GM23338 (cell line): Measurements from ENCODE around the gene ME3. TPM values are rescaled to one million over a fixed set of nuclear protein-coding genes. Genes with fewer than 3 reads are reported as not detected.

Source experiments
- ATAC-seq: fragments of 200-7000 bp; cut with Tn5 transposase; 3 replicates; pipeline ENCODE4 v1.9.1; 2020
- DNase-seq: peaks from one replicate; pipeline ENCODE4 v3.0.0-alpha.2; 2015; ENCODE audit warnings: low spot score
- H2AFZ ChIP-seq: fragments of 200-600 bp; sonication (generic); 2 replicates; pipeline ENCODE4 v1.8.0; 2016; ENCODE audit warnings: antibody characterized with exemption, mild to moderate bottlenecking, moderate library complexity
- H3F3A ChIP-seq: fragments of 200-600 bp; sonication (generic); replicated peaks from 2 replicates; pipeline ENCODE4 v1.8.0; 2017; ENCODE audit warnings: antibody characterized with exemption, mixed run types, low read depth
- H3K27ac ChIP-seq: fragments of 200-600 bp; sonication (generic); 2 replicates; pipeline ENCODE4 v1.6.1; 2016; ENCODE audit warnings: low read depth
- H3K27me3 ChIP-seq: fragments of 200-600 bp; sonication (generic); 2 replicates; pipeline ENCODE4 v1.8.0; 2016; ENCODE audit warnings: mild to moderate bottlenecking, mixed run types, moderate library complexity; ENCODE audit not compliant: insufficient read depth
- H3K36me3 ChIP-seq: fragments of 200-600 bp; sonication (generic); 2 replicates; pipeline ENCODE4 v1.8.0; 2016; ENCODE audit warnings: mild to moderate bottlenecking; ENCODE audit not compliant: insufficient read depth
- H3K4me1 ChIP-seq: fragments of 200-600 bp; sonication (generic); 2 replicates; pipeline ENCODE4 v1.8.0; 2016; ENCODE audit warnings: mild to moderate bottlenecking, moderate library complexity; ENCODE audit not compliant: insufficient read depth
- H3K4me2 ChIP-seq: fragments of 200-600 bp; sonication (generic); 2 replicates; pipeline ENCODE4 v1.7.1; 2017; ENCODE audit warnings: mixed run types
- H3K4me3 ChIP-seq: fragments of 200-600 bp; sonication (generic); 2 replicates; pipeline ENCODE4 v1.6.1; 2016; ENCODE audit warnings: mixed run types
- H3K79me2 ChIP-seq: fragments of 200-600 bp; sonication (generic); replicated peaks from 2 replicates; pipeline ENCODE4 v1.8.0; 2017; ENCODE audit warnings: mild to moderate bottlenecking; ENCODE audit not compliant: insufficient read depth
- H3K9me2 ChIP-seq: fragments of 200-600 bp; sonication (generic); 2 replicates; pipeline ENCODE4 v1.8.0; 2017; ENCODE audit not compliant: insufficient read depth
- H4K20me1 ChIP-seq: fragments of 200-600 bp; sonication (generic); replicated peaks from 2 replicates; pipeline ENCODE4 v1.8.0; 2017; ENCODE audit warnings: mild to moderate bottlenecking; ENCODE audit not compliant: insufficient read depth
- H3K27ac Mint-ChIP-seq: 2 replicates; pipeline ENCODE4 v1.8.0; 2020; ENCODE audit warnings: inconsistent platforms, mild to moderate bottlenecking, moderate library complexity, mixed read lengths
- H3K27me3 Mint-ChIP-seq: 3 replicates; pipeline ENCODE4 v1.8.0; 2022; ENCODE audit warnings: low read depth, mild to moderate bottlenecking, moderate library complexity, mixed read lengths, inconsistent platforms; ENCODE audit not compliant: insufficient read depth, poor library complexity
- H3K36me3 Mint-ChIP-seq: 3 replicates; pipeline ENCODE4 v1.8.0; 2021; ENCODE audit warnings: low read depth, mild to moderate bottlenecking, inconsistent platforms, moderate library complexity, mixed read lengths
- H3K4me1 Mint-ChIP-seq: 3 replicates; pipeline ENCODE4 v1.8.0; 2020; ENCODE audit warnings: mild to moderate bottlenecking, inconsistent platforms, mixed read lengths
- H3K4me3 Mint-ChIP-seq: 3 replicates; pipeline ENCODE4 v1.8.0; 2021; ENCODE audit warnings: moderate library complexity, mild to moderate bottlenecking, inconsistent platforms, mixed read lengths
- H3K9me3 Mint-ChIP-seq: 3 replicates; pipeline ENCODE4 v1.8.0; 2020; ENCODE audit warnings: moderate library complexity, mild to moderate bottlenecking, inconsistent platforms, mixed read lengths
- CREB1 ChIP-seq: fragments of 250-450 bp; sonication (Bioruptor Pico); IDR thresholded peaks from 2 replicates; pipeline ENCODE4 v1.5.0; 2020; ENCODE audit warnings: low read depth, mild to moderate bottlenecking, moderate library complexity
- NANOG ChIP-seq: IDR thresholded peaks from 2 replicates; pipeline ENCODE4 v1.6.1; 2016; ENCODE audit warnings: antibody characterized with exemption, borderline replicate concordance
- STAT1 ChIP-seq: IDR thresholded peaks from one replicate; pipeline ENCODE4 v1.6.1; 2016; ENCODE audit warnings: antibody characterized with exemption; ENCODE audit not compliant: unreplicated experiment
- ZNF114 ChIP-seq: fragments of 250-450 bp; sonication (Bioruptor Pico); IDR thresholded peaks from 2 replicates; pipeline ENCODE4 v1.5.0; 2020; ENCODE audit warnings: mild to moderate bottlenecking, moderate library complexity
- ZNF331 ChIP-seq: fragments of 250-450 bp; sonication (Bioruptor Pico); IDR thresholded peaks from 2 replicates; pipeline ENCODE4 v1.5.0; 2020; ENCODE audit warnings: low read depth, mild to moderate bottlenecking, moderate library complexity
- polyA plus RNA-seq: library from polyadenylated mRNA; unstranded; fragments of >200 nt; fragmentation: Nextera tagmentation; extraction: Ambion mirVana; gene quantifications from 2 replicates; pipeline ENCODE4 v1.2.1, GENCODE V29; 2016
- total RNA-seq: library from RNA; depleted of rRNA; stranded (reverse); fragments of >200 nt; shearing (Covaris generic); gene quantifications from 2 replicates; pipeline ENCODE4 v1.2.3, GENCODE V29; 2014
- TF ChIP-seq, protein P1 (sequence below), 2 experiments: fragments of 200-600 bp in 1 of 2; sonication (generic) in 1 of 2; conservative IDR thresholded peaks; 2 replicates each; pipeline versions ENCODE4 v1.5.1 to v1.6.1; 2016 to 2017; ENCODE audit warnings: antibody characterized with exemption in 2 of 2, low read depth in 2 of 2, mild to moderate bottlenecking in 2 of 2, moderate library complexity in 1 of 2
- TF ChIP-seq, protein P2 (sequence below): fragments of 250-450 bp; sonication (Bioruptor Pico); IDR thresholded peaks from 2 replicates; pipeline ENCODE4 v1.5.0; 2020; ENCODE audit warnings: mild to moderate bottlenecking, moderate library complexity

The ME3 gene
- total and polyA plus RNA-seq, 2 experiments from 2014 or later = 1.3 to 4.0 TPM

DNA sequence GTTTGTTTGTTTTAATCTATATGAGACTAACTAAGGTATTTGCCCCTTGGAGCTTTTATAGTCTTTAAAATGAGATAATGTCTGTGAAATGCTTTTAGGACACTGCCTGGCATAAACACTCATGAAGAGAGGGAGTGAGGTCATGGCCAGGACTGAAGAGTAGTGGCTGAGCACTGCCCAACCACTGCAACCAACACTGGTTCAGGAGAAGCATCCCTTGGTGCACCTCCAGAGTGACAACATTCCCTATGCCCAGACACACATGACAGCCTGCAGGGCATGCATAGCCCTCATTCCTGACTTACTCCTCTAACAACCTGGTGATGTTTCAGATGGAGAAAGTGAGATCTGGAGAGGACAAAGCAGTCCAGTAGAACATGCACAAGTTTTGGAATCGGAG, 36.1 kb downstream of the ME3 start (continued):
- TF ChIP-seq NANOG (no peak), ZNF331 (CRISPR knock-in tag) (no peak)
- TF ChIP-seq, protein P1, sequence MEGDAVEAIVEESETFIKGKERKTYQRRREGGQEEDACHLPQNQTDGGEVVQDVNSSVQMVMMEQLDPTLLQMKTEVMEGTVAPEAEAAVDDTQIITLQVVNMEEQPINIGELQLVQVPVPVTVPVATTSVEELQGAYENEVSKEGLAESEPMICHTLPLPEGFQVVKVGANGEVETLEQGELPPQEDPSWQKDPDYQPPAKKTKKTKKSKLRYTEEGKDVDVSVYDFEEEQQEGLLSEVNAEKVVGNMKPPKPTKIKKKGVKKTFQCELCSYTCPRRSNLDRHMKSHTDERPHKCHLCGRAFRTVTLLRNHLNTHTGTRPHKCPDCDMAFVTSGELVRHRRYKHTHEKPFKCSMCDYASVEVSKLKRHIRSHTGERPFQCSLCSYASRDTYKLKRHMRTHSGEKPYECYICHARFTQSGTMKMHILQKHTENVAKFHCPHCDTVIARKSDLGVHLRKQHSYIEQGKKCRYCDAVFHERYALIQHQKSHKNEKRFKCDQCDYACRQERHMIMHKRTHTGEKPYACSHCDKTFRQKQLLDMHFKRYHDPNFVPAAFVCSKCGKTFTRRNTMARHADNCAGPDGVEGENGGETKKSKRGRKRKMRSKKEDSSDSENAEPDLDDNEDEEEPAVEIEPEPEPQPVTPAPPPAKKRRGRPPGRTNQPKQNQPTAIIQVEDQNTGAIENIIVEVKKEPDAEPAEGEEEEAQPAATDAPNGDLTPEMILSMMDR (conservative IDR thresholded peaks at IDR 0.05; ENCODE audit: low read depth in 2 of 2) = no peak

DNA sequence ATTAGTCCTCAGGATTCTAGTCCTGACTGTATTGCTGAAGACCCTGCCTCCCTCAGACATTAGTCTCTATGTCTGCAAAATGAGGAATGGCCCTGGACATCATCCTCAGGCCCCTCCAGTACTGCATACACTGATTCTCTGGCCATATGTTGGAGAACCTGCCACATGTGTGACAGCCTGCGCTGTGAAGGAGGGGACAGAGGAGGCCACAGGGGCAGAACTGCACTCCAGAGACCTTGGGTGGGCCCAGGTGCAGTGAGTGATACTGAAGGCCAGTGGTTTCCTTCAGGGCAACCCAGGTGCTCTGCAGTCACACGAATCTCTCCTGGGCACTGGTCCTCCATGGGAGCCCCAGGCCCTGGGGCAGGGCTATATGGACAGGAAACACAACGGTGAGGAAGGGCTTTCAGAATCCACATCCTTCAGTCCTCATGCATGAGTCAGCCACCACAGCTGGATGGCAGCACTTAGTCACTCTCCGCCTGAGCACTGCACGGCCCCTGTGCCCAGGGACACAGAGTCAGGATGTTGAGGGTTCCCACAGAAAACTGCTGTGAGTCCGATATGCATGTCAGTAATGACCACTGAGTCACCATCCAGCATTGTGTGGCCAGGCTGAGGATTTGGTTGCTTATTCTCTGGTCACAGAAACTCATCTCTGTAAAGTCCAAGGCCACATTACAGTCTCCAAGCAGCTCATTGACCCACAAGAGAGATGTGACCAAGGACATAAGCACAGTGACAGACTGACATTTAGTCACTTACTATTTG, 39.7 kb downstream of the ME3 start:
- Histone ChIP-seq H3K36me3 (no peaks in the 10 kb centered on the region), H3F3A (no peaks in the 10 kb centered on the region), H3K4me2 (no peak overlapping the region), H4K20me1 (no peaks in the 10 kb centered on the region), H3K27ac (no peak overlapping the region), H2AFZ (no peak overlapping the region), H3K79me2 (no peaks in the 10 kb centered on the region), H3K4me3 (no peak overlapping the region), H3K4me1 (no peaks in the 10 kb centered on the region), H3K9me2 (peaks cover 7% of the 10 kb centered on the region; the same call in 1 of the 2 replicates), H3K27me3 (no peaks in the 10 kb centered on the region)
- Mint-ChIP-seq H3K27ac (no peak overlapping the region), H3K4me3 (no peak overlapping the region), H3K27me3 (no peaks in the 10 kb centered on the region), H3K9me3 (no peaks in the 10 kb centered on the region), H3K36me3 (no peaks in the 10 kb centered on the region), H3K4me1 (no peaks in the 10 kb centered on the region)
- TF ChIP-seq CREB1 (CRISPR knock-in tag) (no peak), ZNF114 (CRISPR knock-in tag) (no peak), STAT1 (no peak)
- TF ChIP-seq, protein P1 (conservative IDR thresholded peaks at IDR 0.05; ENCODE audit: low read depth in 2 of 2) = peak in 1 of 2 experiments; percentile 59; a peak in 2 of 4 replicates
- TF ChIP-seq, protein P2, sequence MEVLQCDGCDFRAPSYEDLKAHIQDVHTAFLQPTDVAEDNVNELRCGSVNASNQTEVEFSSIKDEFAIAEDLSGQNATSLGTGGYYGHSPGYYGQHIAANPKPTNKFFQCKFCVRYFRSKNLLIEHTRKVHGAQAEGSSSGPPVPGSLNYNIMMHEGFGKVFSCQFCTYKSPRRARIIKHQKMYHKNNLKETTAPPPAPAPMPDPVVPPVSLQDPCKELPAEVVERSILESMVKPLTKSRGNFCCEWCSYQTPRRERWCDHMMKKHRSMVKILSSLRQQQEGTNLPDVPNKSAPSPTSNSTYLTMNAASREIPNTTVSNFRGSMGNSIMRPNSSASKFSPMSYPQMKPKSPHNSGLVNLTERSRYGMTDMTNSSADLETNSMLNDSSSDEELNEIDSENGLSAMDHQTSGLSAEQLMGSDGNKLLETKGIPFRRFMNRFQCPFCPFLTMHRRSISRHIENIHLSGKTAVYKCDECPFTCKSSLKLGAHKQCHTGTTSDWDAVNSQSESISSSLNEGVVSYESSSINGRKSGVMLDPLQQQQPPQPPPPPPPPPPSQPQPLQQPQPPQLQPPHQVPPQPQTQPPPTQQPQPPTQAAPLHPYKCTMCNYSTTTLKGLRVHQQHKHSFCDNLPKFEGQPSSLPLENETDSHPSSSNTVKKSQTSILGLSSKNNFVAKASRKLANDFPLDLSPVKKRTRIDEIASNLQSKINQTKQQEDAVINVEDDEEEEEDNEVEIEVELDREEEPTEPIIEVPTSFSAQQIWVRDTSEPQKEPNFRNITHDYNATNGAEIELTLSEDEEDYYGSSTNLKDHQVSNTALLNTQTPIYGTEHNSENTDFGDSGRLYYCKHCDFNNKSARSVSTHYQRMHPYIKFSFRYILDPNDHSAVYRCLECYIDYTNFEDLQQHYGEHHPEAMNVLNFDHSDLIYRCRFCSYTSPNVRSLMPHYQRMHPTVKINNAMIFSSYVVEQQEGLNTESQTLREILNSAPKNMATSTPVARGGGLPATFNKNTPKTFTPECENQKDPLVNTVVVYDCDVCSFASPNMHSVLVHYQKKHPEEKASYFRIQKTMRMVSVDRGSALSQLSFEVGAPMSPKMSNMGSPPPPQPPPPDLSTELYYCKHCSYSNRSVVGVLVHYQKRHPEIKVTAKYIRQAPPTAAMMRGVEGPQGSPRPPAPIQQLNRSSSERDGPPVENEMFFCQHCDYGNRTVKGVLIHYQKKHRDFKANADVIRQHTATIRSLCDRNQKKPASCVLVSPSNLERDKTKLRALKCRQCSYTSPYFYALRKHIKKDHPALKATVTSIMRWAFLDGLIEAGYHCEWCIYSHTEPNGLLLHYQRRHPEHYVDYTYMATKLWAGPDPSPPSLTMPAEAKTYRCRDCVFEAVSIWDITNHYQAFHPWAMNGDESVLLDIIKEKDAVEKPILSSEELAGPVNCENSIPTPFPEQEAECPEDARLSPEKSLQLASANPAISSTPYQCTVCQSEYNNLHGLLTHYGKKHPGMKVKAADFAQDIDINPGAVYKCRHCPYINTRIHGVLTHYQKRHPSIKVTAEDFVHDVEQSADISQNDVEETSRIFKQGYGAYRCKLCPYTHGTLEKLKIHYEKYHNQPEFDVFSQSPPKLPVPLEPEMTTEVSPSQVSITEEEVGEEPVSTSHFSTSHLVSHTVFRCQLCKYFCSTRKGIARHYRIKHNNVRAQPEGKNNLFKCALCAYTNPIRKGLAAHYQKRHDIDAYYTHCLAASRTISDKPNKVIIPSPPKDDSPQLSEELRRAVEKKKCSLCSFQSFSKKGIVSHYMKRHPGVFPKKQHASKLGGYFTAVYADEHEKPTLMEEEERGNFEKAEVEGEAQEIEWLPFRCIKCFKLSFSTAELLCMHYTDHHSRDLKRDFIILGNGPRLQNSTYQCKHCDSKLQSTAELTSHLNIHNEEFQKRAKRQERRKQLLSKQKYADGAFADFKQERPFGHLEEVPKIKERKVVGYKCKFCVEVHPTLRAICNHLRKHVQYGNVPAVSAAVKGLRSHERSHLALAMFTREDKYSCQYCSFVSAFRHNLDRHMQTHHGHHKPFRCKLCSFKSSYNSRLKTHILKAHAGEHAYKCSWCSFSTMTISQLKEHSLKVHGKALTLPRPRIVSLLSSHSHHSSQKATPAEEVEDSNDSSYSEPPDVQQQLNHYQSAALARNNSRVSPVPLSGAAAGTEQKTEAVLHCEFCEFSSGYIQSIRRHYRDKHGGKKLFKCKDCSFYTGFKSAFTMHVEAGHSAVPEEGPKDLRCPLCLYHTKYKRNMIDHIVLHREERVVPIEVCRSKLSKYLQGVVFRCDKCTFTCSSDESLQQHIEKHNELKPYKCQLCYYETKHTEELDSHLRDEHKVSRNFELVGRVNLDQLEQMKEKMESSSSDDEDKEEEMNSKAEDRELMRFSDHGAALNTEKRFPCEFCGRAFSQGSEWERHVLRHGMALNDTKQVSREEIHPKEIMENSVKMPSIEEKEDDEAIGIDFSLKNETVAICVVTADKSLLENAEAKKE (CRISPR knock-in tag) = no peak
- DNase-seq (peak; percentile 39), ATAC-seq (peak; percentile 84)
